ENCODE measurements around the gene ADCY10. TPM values are rescaled to one million over a fixed set of nuclear protein-coding genes. Genes with fewer than 3 reads are reported as not detected.

ADCY10 gene
- total RNA-seq, 1 donor from 2014 or later: not detected

DNA sequence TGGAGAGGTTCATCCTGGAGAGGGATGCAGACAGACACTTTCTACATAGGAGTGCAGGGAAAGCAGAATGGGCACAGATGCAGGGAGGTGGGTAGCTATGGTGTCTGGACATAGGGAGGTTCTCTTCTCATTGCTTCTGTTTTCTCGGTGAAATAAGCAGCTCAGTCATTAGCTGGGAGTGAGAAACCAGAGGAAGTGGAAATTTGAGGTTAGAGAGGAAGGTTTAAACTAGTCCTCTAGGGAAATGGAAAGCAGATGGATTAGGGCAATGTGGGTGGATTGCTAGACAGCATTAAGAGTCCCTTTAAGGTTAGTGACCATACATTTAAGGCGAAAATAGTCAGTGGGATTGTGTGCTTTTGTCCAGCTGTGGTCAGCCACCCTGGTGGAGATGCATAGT, 152.5 kb downstream of the ADCY10 start:
- Histone ChIP-seq H3K4me2 (no peak overlapping the region), H3F3A (ENCODE audit: low read depth) (no peaks in the 10 kb centered on the region), H3K36me3 (no peaks in the 10 kb centered on the region), H2AFZ (replicated peaks) (no peak overlapping the region), H4K20me1 (ENCODE audit: low read depth) (peaks cover 79% of the 10 kb centered on the region), H3K9me3 (ENCODE audit: low read depth) (no peaks in the 10 kb centered on the region), H3K4me3 (no peak overlapping the region), H3K4me1 (peaks cover 23% of the 10 kb centered on the region), H3K79me2 (ENCODE audit: low read depth) (peaks cover 79% of the 10 kb centered on the region), H3K27me3 (no peaks in the 10 kb centered on the region), H3K9ac (no peak overlapping the region), H3K27ac (no peak overlapping the region)
- no peak for DNase-seq (ENCODE audit: low spot score)
- Mint-ChIP-seq H3K9me3 (no peaks in the 10 kb centered on the region), H3K4me3 (no peak overlapping the region), H3K27ac (no peak overlapping the region), H3K36me3 (peaks cover 15% of the 10 kb centered on the region), H3K4me1 (peaks cover 21% of the 10 kb centered on the region), H3K27me3 (ENCODE audit: insufficient read depth, low read depth) (no peaks in the 10 kb centered on the region)
- TF ChIP-seq EZH2phosphoT487 (IDR thresholded peaks at IDR 0.05): no peak
- no peak for TF ChIP-seq EZH2 (IDR thresholded peaks at IDR 0.05)
- no peak for TF ChIP-seq CTCF (IDR thresholded peaks at IDR 0.05)

Other genes with a start within 250 kb of the ADCY10 start
- 121 and 125 TPM in 2 replicates for gene MPZL1, start 192.2 kb downstream of the ADCY10 start, total RNA-seq (ENCODE audit: low replicate concordance)
- gene DCAF6, start 22.5 kb upstream of the ADCY10 start, total RNA-seq (ENCODE audit: low replicate concordance): 18.6 and 28.6 TPM in 2 replicates
- gene MPC2, start 22.9 kb upstream of the ADCY10 start, total RNA-seq (ENCODE audit: low replicate concordance): 33.6 and 56.8 TPM in 2 replicates
- gene GPR161, start 222.8 kb upstream of the ADCY10 start, total RNA-seq (ENCODE audit: low replicate concordance): 21.1 and 26.5 TPM in 2 replicates